ENCODE measurements around the gene FHL1.

The FHL1 gene

GRCh38 chrX:136201601-136202000, 54.3 kb downstream of the FHL1 start:
- CTCF ChIA-PET, result interaction anchor here (0.9 to 1.1 kb wide), 2 partner anchors 13 to 173 kb away, joined by 3 to 4 read pairs; no protein-coding TSS in a partner anchor
- no peak for DNase-seq (ENCODE audit: extremely low spot score)
- no peak for TF ChIP-seq CTCF (IDR thresholded peaks at IDR 0.05; ENCODE audit: control extremely low read depth, extremely low read depth, low read depth, missing control alignments)
- POLR2A ChIA-PET, result no interaction called here

GRCh38 chrX:136202889-136203288, 55.6 kb downstream of the FHL1 start:
- DNase-seq (ENCODE audit: extremely low spot score), result no peak
- ChIA-PET CTCF (interaction anchor here (0.9 to 1.2 kb wide), 2 partner anchors 24 to 66 kb away, joined by 3 read pairs; no protein-coding TSS in a partner anchor), POLR2A (no interaction called here)
- TF ChIP-seq CTCF (IDR thresholded peaks at IDR 0.05; ENCODE audit: control extremely low read depth, extremely low read depth, low read depth, missing control alignments), result no peak

- TF ChIP-seq CTCF (IDR thresholded peaks at IDR 0.05; ENCODE audit: control extremely low read depth, extremely low read depth, low read depth, missing control alignments), result no peak
- no peak for DNase-seq (ENCODE audit: extremely low spot score)
- ChIA-PET POLR2A (no interaction called here), CTCF (interaction anchor here (0.9 to 1.2 kb wide), 3 partner anchors 12 to 65 kb away, joined by 3 read pairs; no protein-coding TSS in a partner anchor)
Observed at GRCh38 chrX:136203438-136203837, 56.1 kb downstream of the FHL1 start.

GRCh38 chrX:136203951-136204350, 56.6 kb downstream of the FHL1 start:
- TF ChIP-seq CTCF (IDR thresholded peaks at IDR 0.05; ENCODE audit: control extremely low read depth, extremely low read depth, low read depth, missing control alignments), result no peak
- CTCF ChIA-PET, result interaction anchor here (1.0 to 1.4 kb wide), 2 partner anchors 13 to 21 kb away, joined by 3 read pairs; no protein-coding TSS in a partner anchor

GRCh38 chrX:136204571-136204970, 57.2 kb downstream of the FHL1 start:
- CTCF ChIA-PET, result interaction anchor here (1.4 kb wide), 1 partner anchor 20 kb away, joined by 3 read pairs; no protein-coding TSS in a partner anchor
- DNase-seq (ENCODE audit: extremely low spot score), result no peak

More at GRCh38 chrX:136203951-136204350, 56.6 kb downstream of the FHL1 start:
- DNase-seq (ENCODE audit: extremely low spot score), result no peak
- POLR2A ChIA-PET, result no interaction called here

GRCh38 chrX:136205882-136206380, 58.6 kb downstream of the FHL1 start:
- DNase-seq (ENCODE audit: extremely low spot score), result no peak
- TF ChIP-seq CTCF (IDR thresholded peaks at IDR 0.05; ENCODE audit: control extremely low read depth, extremely low read depth, low read depth, missing control alignments), result no peak
- ChIA-PET POLR2A (no interaction called here), CTCF (interaction anchor here (1.2 kb wide), 1 partner anchor 178 kb away, joined by 4 read pairs; no protein-coding TSS in a partner anchor)

More at GRCh38 chrX:136204571-136204970, 57.2 kb downstream of the FHL1 start:
- POLR2A ChIA-PET, result no interaction called here
- TF ChIP-seq CTCF (IDR thresholded peaks at IDR 0.05; ENCODE audit: control extremely low read depth, extremely low read depth, low read depth, missing control alignments), result no peak

Data from GM10248 (cell line).